ENCODE measurements around the gene CD58.

CD58 gene

DNA sequence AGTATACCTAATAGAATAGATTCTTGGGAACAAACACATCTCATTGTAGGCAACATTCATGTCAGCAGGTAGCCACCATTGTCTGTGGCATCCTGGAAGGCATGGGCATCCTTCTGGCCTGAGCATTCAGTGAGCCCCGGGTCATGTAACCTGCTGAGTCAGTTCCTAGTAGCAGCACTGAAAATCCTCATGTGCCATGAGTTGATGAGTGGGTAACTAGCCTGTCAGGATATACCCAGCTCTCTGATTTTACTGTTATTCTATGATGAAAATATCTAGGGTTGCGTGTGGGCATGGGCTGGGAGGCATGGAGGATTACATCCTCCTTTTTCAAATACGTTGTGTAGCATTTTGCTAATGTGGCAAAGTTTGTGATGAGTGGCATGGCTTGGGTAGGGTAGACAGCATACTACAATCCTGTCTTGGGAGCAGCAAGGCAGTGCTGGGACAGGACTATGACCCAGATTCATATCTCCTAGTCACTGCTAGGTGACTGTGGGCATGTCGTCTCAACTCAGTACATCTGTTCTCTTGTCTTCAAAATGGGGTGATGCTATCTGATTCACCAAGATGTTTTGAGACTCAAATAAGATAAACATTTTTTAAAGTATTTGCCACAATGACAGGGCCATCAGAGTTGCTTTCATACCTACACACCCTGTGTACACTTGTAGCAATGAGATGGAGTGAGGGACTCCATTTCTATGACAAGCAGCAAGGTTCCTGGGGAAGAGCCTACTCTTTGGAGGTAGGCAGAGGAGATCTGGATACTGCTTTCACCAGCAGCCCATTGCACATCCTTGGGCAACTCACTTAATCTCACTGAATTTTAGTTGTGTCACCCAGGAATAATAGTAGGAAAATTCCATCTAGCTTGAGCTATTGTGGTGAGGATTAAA, 62.5 kb downstream of the CD58 start:
- Histone ChIP-seq H3K9ac (ENCODE audit: low read depth, low read length) (no peak overlapping the region), H3K9me3 (ENCODE audit: control insufficient read depth, insufficient read depth, low read length) (peaks cover 4% of the 10 kb centered on the region; the same call in 1 of the 2 replicates), H3K4me1 (ENCODE audit: insufficient read depth, low read length) (no peaks in the 10 kb centered on the region), H3K36me3 (ENCODE audit: insufficient read depth, low read length) (no peaks in the 10 kb centered on the region)

DNA sequence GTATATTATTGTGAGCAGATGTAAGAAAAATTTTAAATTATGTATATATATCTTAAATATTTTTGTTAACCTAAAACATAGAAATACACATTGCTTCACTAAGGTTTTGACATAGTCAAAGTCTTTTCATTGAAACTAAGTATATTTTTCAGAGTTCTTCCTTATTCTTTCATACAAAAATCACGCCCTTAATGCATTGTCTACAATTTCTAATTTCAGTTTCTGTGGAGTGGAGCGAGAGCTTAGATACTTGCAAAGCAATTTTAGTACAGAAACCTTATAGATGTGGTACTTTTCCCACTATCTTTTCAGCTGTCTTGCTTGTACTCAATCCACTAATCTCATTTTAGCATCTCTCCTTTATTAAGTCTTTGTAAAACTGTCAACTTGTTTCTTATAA, 63.2 kb downstream of the CD58 start:
- H3K9ac ChIP-seq (ENCODE audit: low read depth, low read length), result no peak overlapping the region
- peaks cover 4% of the 10 kb centered on the region; the same call in 1 of the 2 replicates for H3K9me3 ChIP-seq (ENCODE audit: control insufficient read depth, insufficient read depth, low read length)
- no peaks in the 10 kb centered on the region for H3K4me1 ChIP-seq (ENCODE audit: insufficient read depth, low read length)
- no peaks in the 10 kb centered on the region for H3K36me3 ChIP-seq (ENCODE audit: insufficient read depth, low read length)

DNA sequence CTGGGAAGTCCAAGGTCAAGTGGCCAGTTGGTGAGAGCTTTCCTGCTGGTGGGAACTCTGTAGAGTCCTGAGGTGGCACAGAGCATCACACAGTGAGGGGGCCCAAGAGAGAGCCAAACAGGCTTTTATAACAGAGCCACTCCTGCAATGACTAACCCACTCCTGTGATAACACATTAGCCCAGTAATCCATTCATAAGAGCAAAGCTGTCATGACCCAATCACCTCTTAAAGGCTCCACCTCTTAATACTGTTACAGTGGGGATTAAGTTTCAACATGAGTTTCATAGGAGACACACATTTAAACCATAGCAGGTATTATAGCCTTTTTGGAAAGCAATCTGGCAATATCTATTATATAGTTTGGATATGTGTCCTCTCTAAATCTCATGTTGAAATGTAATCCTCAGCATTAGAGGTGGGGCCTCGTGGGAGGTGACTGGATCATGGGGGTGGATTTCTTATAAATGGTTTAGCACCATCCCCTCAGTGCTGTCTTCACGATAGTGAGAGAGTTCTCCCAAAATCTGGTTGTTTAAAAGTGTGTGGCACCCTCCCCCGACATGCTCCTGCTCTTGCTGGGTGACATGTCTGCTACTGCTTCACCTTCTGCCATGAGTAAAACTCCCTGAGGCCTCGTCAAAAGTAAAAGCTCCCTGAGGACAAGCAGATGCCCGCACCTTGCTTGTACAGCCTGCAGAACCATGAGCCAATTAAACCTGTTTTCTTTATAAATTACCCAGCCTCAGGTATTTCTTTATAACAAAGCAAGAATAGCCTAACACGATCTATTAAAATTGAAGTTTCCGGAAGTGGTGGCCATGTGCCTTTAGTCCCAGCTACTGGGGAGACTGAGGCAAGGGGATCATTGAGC, 64.5 kb downstream of the CD58 start:
- H3K4me1 ChIP-seq (ENCODE audit: insufficient read depth, low read length), result no peaks in the 10 kb centered on the region
- H3K9me3 ChIP-seq (ENCODE audit: control insufficient read depth, insufficient read depth, low read length), result no peaks in the 10 kb centered on the region
- no peaks in the 10 kb centered on the region for H3K36me3 ChIP-seq (ENCODE audit: insufficient read depth, low read length)
- H3K9ac ChIP-seq (ENCODE audit: low read depth, low read length), result no peak overlapping the region

DNA sequence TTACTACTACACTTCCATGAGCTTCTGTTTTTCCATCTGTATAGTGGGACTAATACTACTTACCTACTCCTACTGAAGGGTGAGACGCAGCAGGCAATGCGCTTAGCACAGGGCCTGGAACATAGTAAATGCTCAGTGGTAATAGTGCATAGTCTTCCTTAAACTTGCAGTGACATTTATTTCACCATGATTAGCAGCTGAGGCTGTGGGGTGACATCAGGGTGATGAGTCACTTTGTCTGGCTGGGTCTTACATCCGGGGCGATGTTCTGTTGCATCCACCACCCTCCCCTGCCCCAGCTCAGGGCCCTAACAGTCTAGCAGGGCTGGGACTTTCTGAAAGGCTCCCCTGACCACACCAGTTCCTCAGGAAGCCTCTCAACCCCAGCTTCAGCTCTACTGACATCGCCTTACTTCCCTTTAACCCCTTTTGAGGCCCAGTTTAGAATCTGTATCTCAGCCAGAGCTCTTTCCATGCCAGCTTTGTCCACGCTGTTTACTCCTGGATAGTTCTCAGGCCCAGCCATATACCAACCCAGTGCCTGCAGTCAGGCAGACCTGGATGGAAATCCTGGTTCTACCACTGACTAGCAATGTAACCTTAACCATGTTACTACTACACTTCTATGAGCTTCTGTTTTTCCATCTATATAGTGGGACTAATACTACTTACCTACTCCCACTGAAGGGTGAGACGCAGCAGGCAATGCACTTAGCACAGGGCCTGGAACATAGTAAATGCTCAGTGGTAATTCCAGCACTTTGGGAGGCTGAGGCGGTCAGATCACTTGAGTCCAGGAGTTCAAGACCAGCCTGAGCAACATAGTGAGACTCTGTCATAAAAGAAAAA, 66.3 kb downstream of the CD58 start:
- H3K36me3 ChIP-seq (ENCODE audit: insufficient read depth, low read length), result no peaks in the 10 kb centered on the region
- no peaks in the 10 kb centered on the region for H3K9me3 ChIP-seq (ENCODE audit: control insufficient read depth, insufficient read depth, low read length)
- H3K9ac ChIP-seq (ENCODE audit: low read depth, low read length), result no peak overlapping the region
- H3K4me1 ChIP-seq (ENCODE audit: insufficient read depth, low read length), result no peaks in the 10 kb centered on the region

DNA sequence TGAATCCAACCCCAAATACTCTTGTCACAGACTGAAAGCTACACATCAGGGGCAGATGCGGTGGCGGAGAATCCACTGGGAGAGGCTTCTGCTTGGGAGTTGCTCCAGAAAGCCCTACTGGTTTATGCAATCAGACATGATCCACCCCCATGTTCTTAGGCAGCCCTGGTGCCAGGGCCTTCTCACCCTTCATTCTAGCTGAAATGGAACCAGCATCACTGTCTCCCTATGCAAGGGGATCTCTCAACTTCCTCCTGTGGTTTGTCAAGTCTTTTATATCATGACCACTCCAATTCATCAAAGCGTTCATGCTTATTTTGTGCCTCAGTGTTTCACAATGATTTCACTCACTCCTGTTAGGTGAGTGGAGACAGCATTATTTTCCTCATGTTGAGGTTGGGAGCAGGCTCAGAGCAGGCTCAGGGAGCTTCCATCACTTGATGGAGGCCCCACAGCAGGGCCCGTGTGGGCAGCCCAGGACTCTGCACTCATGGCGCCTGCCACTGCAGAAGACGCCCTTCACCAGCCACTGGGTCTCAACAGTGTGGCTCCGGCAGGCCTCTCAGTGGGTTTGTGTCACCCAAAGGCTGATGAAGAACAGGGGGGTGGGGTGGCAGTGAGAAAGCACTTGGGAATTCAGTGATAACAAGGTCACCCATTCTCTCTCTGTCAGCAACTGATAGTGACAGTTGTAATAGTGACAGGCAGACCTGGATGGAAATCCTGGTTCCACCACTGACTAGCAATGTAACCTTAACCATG, 67.1 kb downstream of the CD58 start:
- no peak overlapping the region for H3K9ac ChIP-seq (ENCODE audit: low read depth, low read length)
- no peaks in the 10 kb centered on the region for H3K9me3 ChIP-seq (ENCODE audit: control insufficient read depth, insufficient read depth, low read length)
- no peaks in the 10 kb centered on the region for H3K36me3 ChIP-seq (ENCODE audit: insufficient read depth, low read length)
- H3K4me1 ChIP-seq (ENCODE audit: insufficient read depth, low read length), result no peaks in the 10 kb centered on the region

DNA sequence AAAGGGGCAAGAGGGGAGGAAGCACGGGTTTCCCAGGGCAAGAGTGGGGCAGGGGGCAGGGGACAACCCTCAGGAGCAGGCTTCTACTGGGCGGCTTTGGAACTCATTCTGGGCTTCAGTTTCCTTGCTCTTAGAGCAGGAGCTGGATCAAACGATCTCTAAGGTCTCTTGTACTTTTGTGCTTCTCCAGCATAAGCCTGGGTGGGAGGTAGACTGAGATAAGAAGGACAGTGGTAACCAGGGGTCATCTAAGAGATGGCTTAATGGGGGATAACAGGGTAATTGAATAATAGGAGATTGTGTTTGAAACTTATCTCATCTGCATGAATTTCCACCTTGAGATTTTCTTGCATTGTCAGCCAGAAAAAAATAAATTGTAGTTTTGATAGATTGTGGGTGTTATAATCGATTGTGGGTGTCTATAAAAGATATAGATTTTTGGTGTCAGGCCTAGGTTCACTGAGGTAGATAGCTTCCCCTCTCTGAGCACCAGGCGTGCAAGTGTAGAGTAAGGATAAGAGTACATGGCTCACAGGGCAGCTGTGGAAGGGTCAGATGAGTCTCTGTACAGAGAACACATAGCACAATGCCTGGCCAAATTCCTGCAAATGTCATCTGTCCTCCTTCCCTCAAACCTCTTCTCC, 68.0 kb downstream of the CD58 start:
- no peaks in the 10 kb centered on the region for H3K36me3 ChIP-seq (ENCODE audit: insufficient read depth, low read length)
- H3K9ac ChIP-seq (ENCODE audit: low read depth, low read length), result no peak overlapping the region
- no peaks in the 10 kb centered on the region for H3K9me3 ChIP-seq (ENCODE audit: control insufficient read depth, insufficient read depth, low read length)
- no peaks in the 10 kb centered on the region for H3K4me1 ChIP-seq (ENCODE audit: insufficient read depth, low read length)

DNA sequence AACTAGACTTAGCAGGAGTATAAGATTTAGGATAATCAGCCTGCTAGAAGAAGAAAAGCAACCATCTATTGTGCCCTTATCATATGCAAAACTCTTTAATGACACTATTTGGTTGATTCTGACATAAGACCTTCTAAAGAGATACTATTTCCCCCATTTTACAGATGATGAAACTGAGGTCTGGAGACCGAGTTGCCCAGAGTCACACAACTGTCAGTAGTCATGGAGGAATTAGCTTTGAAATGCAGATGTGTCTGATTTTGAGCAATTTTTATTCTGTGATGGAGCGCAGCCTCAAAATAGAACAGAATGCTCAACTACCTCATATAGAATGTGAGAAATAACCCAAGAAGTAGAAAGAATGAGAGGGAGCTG, 69.0 kb downstream of the CD58 start:
- H3K36me3 ChIP-seq (ENCODE audit: insufficient read depth, low read length), result no peaks in the 10 kb centered on the region
- H3K9ac ChIP-seq (ENCODE audit: low read depth, low read length), result no peak overlapping the region
- H3K9me3 ChIP-seq (ENCODE audit: control insufficient read depth, insufficient read depth, low read length), result no peaks in the 10 kb centered on the region
- no peaks in the 10 kb centered on the region for H3K4me1 ChIP-seq (ENCODE audit: insufficient read depth, low read length)

DNA sequence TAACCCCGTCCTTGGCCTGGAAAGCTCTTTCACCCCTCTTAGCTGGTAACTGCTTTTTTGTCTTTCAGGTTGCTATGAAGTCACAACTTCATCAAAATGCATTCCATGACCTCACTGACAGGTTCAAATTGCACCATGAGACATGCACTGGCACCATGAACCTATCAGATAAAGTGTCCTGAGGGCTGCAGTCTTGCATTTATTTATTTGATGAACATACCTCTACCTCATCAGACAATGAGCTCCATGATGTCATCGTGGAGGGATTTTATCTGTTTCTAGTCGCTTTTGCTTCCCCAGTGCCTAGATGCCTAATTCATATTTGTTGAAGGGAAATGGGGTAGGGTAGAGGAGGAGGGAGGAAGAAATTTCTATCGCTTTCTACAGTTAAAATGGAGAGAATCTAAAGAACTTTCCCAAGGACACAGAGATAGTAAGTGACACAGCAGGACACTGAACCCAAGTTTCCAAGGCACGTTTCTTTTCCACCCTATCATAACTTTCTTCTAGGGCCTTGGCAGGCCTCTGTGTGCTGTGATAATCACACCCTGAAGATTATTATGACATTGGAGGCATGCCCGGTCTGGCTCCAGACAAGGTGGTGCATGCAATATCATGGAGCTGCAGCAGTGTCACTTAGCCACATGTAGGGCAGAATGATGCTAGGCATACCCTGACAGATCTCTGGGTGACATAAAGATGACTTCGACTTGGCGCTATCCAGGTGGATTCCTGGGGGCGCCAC, 69.5 kb downstream of the CD58 start:
- Histone ChIP-seq H3K36me3 (ENCODE audit: insufficient read depth, low read length) (no peaks in the 10 kb centered on the region), H3K9me3 (ENCODE audit: control insufficient read depth, insufficient read depth, low read length) (no peaks in the 10 kb centered on the region), H3K4me1 (ENCODE audit: insufficient read depth, low read length) (no peaks in the 10 kb centered on the region), H3K9ac (ENCODE audit: low read depth, low read length) (no peak overlapping the region)

DNA sequence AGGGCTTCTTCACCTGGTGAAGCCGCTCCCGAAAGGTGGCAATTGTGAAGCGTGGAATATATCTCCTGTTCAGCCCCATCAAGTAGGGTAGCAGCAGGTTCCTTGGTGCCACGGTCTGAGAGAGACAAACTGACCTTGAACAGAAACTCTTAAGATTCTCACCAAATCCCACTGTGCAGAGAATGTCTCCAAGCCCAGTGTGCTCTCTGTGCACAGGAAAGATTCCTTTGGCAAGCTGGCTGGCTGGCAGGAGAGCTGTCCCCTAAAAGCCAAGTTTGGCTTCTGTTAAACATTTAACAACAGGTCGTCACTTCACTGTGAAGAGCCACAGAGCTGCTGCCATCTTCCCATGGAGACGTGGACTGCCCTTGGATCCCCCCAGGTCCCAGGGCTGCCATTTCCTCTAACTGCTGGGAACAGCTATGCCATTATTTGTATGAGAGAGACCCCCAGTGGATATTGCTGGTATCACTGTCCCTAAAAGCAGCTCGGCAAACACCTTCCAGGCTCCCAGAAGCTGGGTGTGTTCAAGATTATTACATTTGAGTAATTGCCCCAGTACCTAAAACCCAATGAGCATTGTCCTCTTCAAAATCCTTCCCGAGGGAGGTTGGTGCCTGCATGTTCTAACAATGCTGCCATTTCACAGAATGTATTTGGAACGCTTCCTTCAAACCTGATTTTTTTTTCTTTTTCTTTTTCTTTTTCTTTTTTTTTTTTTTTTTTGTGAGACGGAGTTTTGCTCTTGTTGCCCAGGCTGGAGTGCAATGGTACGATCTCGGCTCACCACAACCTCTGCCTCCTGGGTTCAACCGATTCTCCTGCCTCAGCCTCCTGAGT, 71.8 kb downstream of the CD58 start:
- Histone ChIP-seq H3K4me1 (ENCODE audit: insufficient read depth, low read length) (peaks cover 11% of the 10 kb centered on the region), H3K9ac (ENCODE audit: low read depth, low read length) (no peak overlapping the region), H3K9me3 (ENCODE audit: control insufficient read depth, insufficient read depth, low read length) (no peaks in the 10 kb centered on the region), H3K36me3 (ENCODE audit: insufficient read depth, low read length) (no peaks in the 10 kb centered on the region)

DNA sequence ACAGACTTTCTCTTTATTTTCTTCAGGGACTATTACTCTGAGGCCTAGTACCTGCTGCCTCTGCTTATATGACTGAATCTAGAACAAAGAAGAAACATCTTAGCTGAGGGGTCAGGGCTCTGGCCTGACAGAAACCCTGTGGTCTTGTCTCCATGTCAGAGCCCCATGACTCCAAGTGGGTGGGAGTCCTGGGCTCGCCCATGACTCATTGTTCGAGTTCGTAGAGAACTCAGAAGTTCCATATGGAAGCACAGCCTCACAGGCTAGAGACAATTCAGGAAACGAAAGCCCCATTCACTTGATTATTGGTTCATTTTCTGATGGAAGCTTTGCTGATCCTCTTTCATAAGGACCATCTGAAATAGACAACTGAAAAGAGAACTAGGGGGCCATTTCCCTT, 73.2 kb downstream of the CD58 start:
- Histone ChIP-seq H3K4me1 (ENCODE audit: insufficient read depth, low read length) (peaks cover 14% of the 10 kb centered on the region), H3K9ac (ENCODE audit: low read depth, low read length) (no peak overlapping the region), H3K36me3 (ENCODE audit: insufficient read depth, low read length) (no peaks in the 10 kb centered on the region), H3K9me3 (ENCODE audit: control insufficient read depth, insufficient read depth, low read length) (no peaks in the 10 kb centered on the region)

DNA sequence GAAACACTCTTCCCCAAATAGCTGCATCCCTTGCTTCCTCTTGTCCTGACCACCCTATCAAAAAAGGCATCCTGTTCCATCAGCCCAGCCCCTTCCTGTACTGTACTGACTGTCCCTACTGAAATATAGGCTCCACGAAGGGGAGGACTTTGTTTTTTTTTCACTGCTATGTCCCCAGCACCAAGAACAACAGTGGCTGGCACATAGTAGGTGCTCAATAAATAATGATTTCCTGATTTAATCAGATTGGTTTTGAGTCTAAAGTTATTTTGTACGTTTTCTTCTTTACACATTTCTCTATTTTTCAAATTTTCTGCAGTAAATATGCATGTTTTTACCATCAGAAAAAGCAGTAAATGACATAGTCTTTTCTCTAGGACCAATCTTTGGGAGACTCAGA, 73.9 kb downstream of the CD58 start:
- Histone ChIP-seq H3K4me1 (ENCODE audit: insufficient read depth, low read length) (peaks cover 14% of the 10 kb centered on the region), H3K9ac (ENCODE audit: low read depth, low read length) (no peak overlapping the region), H3K36me3 (ENCODE audit: insufficient read depth, low read length) (no peaks in the 10 kb centered on the region), H3K9me3 (ENCODE audit: control insufficient read depth, insufficient read depth, low read length) (no peaks in the 10 kb centered on the region)

DNA sequence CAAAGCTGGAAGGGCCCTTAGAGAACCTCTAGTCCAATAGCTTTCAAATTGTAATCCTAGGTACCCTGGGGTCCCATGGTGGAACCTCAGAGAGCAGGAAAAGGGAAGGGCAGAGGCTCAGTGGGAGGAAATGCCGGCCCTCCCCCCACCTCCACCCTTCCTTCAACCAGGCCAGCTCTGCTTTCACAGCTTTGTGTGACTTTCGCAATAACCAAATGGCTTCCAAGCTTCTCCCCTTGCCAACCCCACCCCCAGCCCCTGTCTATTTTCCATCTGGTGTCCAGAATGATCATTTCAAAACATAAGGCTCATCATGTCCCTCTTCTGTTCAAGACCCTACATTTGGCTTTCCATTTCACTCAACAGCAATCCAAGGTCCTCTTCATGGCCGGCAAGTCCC, 74.4 kb downstream of the CD58 start:
- Histone ChIP-seq H3K9me3 (ENCODE audit: control insufficient read depth, insufficient read depth, low read length) (no peaks in the 10 kb centered on the region), H3K4me1 (ENCODE audit: insufficient read depth, low read length) (peaks cover 14% of the 10 kb centered on the region), H3K36me3 (ENCODE audit: insufficient read depth, low read length) (no peaks in the 10 kb centered on the region), H3K9ac (ENCODE audit: low read depth, low read length) (no peak overlapping the region)
